LNCaP clone FGC (cell line): ENCODE results near the gene QKI.

ENCODE experiments used
- DNase-seq: peaks from one replicate; pipeline ENCODE4 v3.0.0-alpha.2; 2011; ENCODE audit warnings: low read depth
- H3K4me3 ChIP-seq: 2 replicates; pipeline ENCODE4 v1.5.1; 2011; ENCODE audit warnings: mild to moderate bottlenecking, low read depth, low read length, control low read depth
- TF ChIP-seq, protein P1 (sequence below): IDR thresholded peaks from 2 replicates; pipeline ENCODE4 v1.5.1; 2012; ENCODE audit warnings: mild to moderate bottlenecking; ENCODE audit not compliant: control insufficient read depth, insufficient read depth; ENCODE audit errors: extremely low read depth

QKI gene

GRCh38 chr6:163370464-163371117, 43.9 kb upstream of the QKI start:
- H3K4me3 ChIP-seq = no peak overlapping the region
- no peak for DNase-seq
- TF ChIP-seq, protein P1, sequence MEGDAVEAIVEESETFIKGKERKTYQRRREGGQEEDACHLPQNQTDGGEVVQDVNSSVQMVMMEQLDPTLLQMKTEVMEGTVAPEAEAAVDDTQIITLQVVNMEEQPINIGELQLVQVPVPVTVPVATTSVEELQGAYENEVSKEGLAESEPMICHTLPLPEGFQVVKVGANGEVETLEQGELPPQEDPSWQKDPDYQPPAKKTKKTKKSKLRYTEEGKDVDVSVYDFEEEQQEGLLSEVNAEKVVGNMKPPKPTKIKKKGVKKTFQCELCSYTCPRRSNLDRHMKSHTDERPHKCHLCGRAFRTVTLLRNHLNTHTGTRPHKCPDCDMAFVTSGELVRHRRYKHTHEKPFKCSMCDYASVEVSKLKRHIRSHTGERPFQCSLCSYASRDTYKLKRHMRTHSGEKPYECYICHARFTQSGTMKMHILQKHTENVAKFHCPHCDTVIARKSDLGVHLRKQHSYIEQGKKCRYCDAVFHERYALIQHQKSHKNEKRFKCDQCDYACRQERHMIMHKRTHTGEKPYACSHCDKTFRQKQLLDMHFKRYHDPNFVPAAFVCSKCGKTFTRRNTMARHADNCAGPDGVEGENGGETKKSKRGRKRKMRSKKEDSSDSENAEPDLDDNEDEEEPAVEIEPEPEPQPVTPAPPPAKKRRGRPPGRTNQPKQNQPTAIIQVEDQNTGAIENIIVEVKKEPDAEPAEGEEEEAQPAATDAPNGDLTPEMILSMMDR = no peak

DNA sequence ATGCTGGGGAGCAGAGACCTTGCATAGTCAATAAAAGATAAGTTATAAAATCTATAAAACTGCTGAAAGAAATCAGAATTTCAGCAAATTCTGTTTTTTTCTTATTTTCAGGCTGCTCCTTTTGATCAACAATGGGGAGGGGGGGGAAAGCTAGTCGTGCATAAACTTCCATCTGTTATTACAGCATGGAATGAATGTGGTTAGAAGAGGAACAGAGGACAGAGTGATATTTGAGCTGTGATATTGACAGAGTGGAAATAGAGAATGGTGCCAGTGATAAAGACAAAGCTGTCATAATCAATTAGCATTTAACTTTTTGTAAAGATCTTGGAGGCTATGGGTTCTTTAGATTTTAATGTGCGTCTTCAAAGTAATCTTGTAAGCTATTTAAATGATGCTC, 43.4 kb upstream of the QKI start:
- no peak for DNase-seq
- no peak overlapping the region for H3K4me3 ChIP-seq
- TF ChIP-seq, protein P1 = no peak

DNA sequence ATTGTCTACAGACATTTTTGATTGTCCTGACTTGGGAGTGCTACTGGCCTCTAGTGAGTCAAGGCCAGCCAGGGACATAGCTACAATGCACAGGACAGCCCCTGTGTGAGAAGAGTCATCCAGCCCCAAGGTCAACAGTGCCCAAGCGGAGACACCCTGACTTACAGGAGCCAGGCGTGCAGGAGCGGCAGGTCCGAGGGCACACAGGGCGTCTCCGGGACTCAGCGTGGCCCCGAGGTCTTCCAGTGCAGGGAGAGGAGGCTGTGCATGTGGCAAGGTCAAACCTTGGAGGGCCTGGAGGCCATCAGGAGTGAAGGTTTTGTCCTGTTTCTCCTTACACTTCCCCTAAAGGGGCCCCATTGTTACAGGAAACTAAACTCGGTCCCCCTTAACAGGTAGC, 41.3 kb upstream of the QKI start:
- no peak overlapping the region for H3K4me3 ChIP-seq
- TF ChIP-seq, protein P1 = no peak
- no peak for DNase-seq

GRCh38 chr6:163375361-163375760, 39.2 kb upstream of the QKI start:
- no peak for DNase-seq
- TF ChIP-seq, protein P1 = no peak
- no peak overlapping the region for H3K4me3 ChIP-seq

DNA sequence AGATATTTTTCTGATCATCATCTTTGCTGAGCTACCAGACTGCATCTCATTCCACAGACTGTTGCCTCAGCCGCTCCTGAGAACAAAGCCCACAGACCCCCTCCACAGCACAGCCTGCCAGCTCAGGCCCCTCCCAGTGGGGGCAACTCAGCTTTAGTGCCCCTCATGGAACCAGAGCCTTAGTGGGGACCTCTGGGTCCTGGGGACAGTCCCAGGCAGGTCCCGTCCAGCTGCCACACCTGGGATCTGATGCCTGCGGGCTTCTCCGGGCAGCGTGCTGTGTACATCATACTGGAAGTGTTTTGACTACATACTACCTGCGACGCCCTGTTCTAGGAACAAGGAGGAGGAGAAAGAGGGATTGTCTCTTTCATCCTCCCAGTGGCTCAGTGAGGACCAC, 38.3 kb upstream of the QKI start:
- TF ChIP-seq, protein P1 = no peak
- no peak for DNase-seq
- H3K4me3 ChIP-seq = no peak overlapping the region

- no peak for DNase-seq
- H3K4me3 ChIP-seq = no peak overlapping the region
- TF ChIP-seq, protein P1 = no peak
Measured at GRCh38 chr6:163377561-163377960, 37.0 kb upstream of the QKI start.

DNA sequence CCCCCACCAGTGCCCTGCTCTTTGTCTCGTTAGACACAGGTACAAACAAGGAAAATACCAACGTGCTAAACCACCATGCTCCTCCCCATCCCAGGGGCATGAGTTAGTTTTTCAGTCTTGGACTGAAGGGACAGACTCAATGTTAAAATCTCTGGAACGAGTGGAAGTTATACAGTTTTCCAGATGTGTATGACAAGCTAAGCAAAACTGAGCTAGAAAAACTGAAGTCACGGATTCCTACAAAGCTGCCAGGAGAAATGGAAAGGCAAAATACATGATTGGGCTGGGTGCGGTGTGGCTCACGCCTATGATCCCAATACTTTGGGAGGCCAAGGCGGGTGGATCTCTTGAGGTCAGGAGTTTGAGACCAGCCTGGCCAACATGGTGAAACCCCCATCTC, 34.3 kb upstream of the QKI start:
- no peak for DNase-seq
- TF ChIP-seq, protein P1 = no peak
- no peak overlapping the region for H3K4me3 ChIP-seq
